B cell (primary cell): ENCODE measurements around the gene BRAF.

Experiments used
- EZH2 ChIP-seq: IDR thresholded peaks from 2 replicates; pipeline ENCODE4 v1.6.1; 2012; ENCODE audit warnings: borderline replicate concordance, low read depth, mild to moderate bottlenecking, moderate library complexity, low read length; ENCODE audit not compliant: insufficient read depth, poor library complexity, severe bottlenecking
- TF ChIP-seq, protein P1 (sequence below): fragments of 200-600 bp; IDR thresholded peaks from one replicate; pipeline ENCODE4 v1.8.0; 2022; ENCODE audit warnings: antibody characterized with exemption, mild to moderate bottlenecking

GRCh38 chr7:140967438-140967837 lies 42.7 kb upstream of the BRAF start:
- TF ChIP-seq, protein P1, sequence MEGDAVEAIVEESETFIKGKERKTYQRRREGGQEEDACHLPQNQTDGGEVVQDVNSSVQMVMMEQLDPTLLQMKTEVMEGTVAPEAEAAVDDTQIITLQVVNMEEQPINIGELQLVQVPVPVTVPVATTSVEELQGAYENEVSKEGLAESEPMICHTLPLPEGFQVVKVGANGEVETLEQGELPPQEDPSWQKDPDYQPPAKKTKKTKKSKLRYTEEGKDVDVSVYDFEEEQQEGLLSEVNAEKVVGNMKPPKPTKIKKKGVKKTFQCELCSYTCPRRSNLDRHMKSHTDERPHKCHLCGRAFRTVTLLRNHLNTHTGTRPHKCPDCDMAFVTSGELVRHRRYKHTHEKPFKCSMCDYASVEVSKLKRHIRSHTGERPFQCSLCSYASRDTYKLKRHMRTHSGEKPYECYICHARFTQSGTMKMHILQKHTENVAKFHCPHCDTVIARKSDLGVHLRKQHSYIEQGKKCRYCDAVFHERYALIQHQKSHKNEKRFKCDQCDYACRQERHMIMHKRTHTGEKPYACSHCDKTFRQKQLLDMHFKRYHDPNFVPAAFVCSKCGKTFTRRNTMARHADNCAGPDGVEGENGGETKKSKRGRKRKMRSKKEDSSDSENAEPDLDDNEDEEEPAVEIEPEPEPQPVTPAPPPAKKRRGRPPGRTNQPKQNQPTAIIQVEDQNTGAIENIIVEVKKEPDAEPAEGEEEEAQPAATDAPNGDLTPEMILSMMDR, result no peak
- no peak for TF ChIP-seq EZH2
